CD4-positive, alpha-beta T cell (primary cell): ENCODE data around the gene CACNA2D3. TPM values are rescaled to one million over a fixed set of nuclear protein-coding genes. Genes with fewer than 3 reads are reported as not detected.

Experiments
- ATAC-seq: fragments of 200-7000 bp; cut with Tn5 transposase; one replicate; pipeline ENCODE4 v1.10.0; 2022; ENCODE audit warnings: mild to moderate bottlenecking; ENCODE audit not compliant: poor library complexity
- CTCF ChIA-PET: fragments of 350-600 bp; sonication (Branson Sonifier 250); formaldehyde crosslinking; loops from one replicate; lab custom pipeline; 2021; ENCODE audit warnings: antibody characterized with exemption, inconsistent platforms; lab: Charles Lee
- POLR2A ChIA-PET: fragments of 350-600 bp; sonication (Branson Sonifier 250); formaldehyde crosslinking; loops from one replicate; lab custom pipeline; 2021; ENCODE audit warnings: antibody characterized with exemption, inconsistent platforms; lab: Charles Lee
- DNase-seq, 14 experiments: peaks; one replicate each; pipeline ENCODE4 v3.0.0-alpha.2; 2013 to 2020; ENCODE audit warnings: mixed read lengths in 2 of 14
- H3K27ac ChIP-seq, 2 donors: one replicate each; pipeline versions ENCODE4 v1.5.1 to v1.7.0; 2013; ENCODE audit warnings: low read length in 2 of 2, low read depth in 1 of 2, mild to moderate bottlenecking in 1 of 2
- H3K27me3 ChIP-seq, 2 experiments: 1 replicate in 1 of 2; 2 replicates in 1 of 2; pipeline versions ENCODE4 v1.6.1 to v1.7.0; 2013; ENCODE audit warnings: low read length in 2 of 2, control low read depth in 1 of 2, mild to moderate bottlenecking in 1 of 2, moderate library complexity in 1 of 2; ENCODE audit not compliant: insufficient read depth in 2 of 2, control insufficient read depth in 1 of 2
- H3K36me3 ChIP-seq: one replicate; pipeline ENCODE4 v1.6.1; 2013; ENCODE audit warnings: low read length, control low read depth; ENCODE audit not compliant: insufficient read depth
- H3K4me1 ChIP-seq: one replicate; pipeline ENCODE4 v1.6.1; 2013; ENCODE audit warnings: low read length, control low read depth; ENCODE audit not compliant: insufficient read depth
- H3K4me3 ChIP-seq: one replicate; pipeline ENCODE4 v1.5.1; 2013; ENCODE audit warnings: mild to moderate bottlenecking, low read length, moderate library complexity
- H3K9me3 ChIP-seq, 2 experiments: 1 replicate in 1 of 2; 2 replicates in 1 of 2; pipeline versions ENCODE4 v1.6.1 to v1.7.0; 2013; ENCODE audit warnings: low read length in 2 of 2, mild to moderate bottlenecking in 2 of 2, control low read depth in 1 of 2, moderate library complexity in 1 of 2; ENCODE audit not compliant: control insufficient read depth in 1 of 2, insufficient read depth in 1 of 2
- H3K27ac Mint-ChIP-seq: one replicate; pipeline ENCODE4 v1.8.0; 2020; ENCODE audit warnings: mixed read lengths
- H3K27me3 Mint-ChIP-seq: one replicate; pipeline ENCODE4 v1.8.0; 2021; ENCODE audit warnings: mixed read lengths
- H3K36me3 Mint-ChIP-seq: one replicate; pipeline ENCODE4 v1.8.0; 2021; ENCODE audit warnings: low read depth, mixed read lengths
- H3K4me1 Mint-ChIP-seq: one replicate; pipeline ENCODE4 v1.8.0; 2021; ENCODE audit warnings: low read depth, mixed read lengths
- H3K4me3 Mint-ChIP-seq: one replicate; pipeline ENCODE4 v1.8.0; 2020; ENCODE audit warnings: mild to moderate bottlenecking, mixed read lengths
- H3K9me3 Mint-ChIP-seq: one replicate; pipeline ENCODE4 v1.8.0; 2020; ENCODE audit warnings: mixed read lengths
- intact Hi-C, 2 experiments: fragments of 100-400 bp; cut with DNase I in 1 of 2; cut with micrococcal nuclease in 1 of 2; formaldehyde crosslinking; loops; one replicate each; pipeline versions ENCODE4 v1.15.1 to v1.9.0; 2023 to 2025; cut with DNase I, micrococcal nuclease
- total RNA-seq, 174 experiments: library from RNA in 2 of 174; stranded (reverse) in 2 of 174; gene quantifications; one replicate each; pipeline ENCODE4 v1.2.3 and lab custom pipeline; 2021 to 2026
- TF ChIP-seq, protein P1 (sequence below): fragments of 200-600 bp; IDR thresholded peaks from one replicate; pipeline ENCODE4 v1.8.0; 2022; ENCODE audit warnings: antibody characterized with exemption, mild to moderate bottlenecking

The CACNA2D3 gene
- total RNA-seq, 2 experiments from 2014 or later, result 0.08 TPM; not detected in 1

- ATAC-seq (no peak), DNase-seq (no peak)
- no peak overlapping the region for H3K4me3 ChIP-seq
- intact Hi-C loops, result no loop called here
- TF ChIP-seq, protein P1, sequence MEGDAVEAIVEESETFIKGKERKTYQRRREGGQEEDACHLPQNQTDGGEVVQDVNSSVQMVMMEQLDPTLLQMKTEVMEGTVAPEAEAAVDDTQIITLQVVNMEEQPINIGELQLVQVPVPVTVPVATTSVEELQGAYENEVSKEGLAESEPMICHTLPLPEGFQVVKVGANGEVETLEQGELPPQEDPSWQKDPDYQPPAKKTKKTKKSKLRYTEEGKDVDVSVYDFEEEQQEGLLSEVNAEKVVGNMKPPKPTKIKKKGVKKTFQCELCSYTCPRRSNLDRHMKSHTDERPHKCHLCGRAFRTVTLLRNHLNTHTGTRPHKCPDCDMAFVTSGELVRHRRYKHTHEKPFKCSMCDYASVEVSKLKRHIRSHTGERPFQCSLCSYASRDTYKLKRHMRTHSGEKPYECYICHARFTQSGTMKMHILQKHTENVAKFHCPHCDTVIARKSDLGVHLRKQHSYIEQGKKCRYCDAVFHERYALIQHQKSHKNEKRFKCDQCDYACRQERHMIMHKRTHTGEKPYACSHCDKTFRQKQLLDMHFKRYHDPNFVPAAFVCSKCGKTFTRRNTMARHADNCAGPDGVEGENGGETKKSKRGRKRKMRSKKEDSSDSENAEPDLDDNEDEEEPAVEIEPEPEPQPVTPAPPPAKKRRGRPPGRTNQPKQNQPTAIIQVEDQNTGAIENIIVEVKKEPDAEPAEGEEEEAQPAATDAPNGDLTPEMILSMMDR, result no peak
- no peaks in the 10 kb centered on the region for H3K27me3 Mint-ChIP-seq
- H3K27ac ChIP-seq, result no peak overlapping the region
- no peaks in the 10 kb centered on the region for H3K27me3 ChIP-seq
- no peak overlapping the region for H3K4me3 Mint-ChIP-seq
- POLR2A ChIA-PET, result no interaction called here
- H3K36me3 Mint-ChIP-seq, result no peaks in the 10 kb centered on the region
- no peaks in the 10 kb centered on the region for H3K9me3 Mint-ChIP-seq
- H3K27ac Mint-ChIP-seq, result no peak overlapping the region
- H3K36me3 ChIP-seq, result no peaks in the 10 kb centered on the region
- H3K9me3 ChIP-seq, result no peaks in the 10 kb centered on the region
- H3K4me1 ChIP-seq, result no peaks in the 10 kb centered on the region
- H3K4me1 Mint-ChIP-seq, result no peaks in the 10 kb centered on the region
- CTCF ChIA-PET, result no interaction called here
Measured at GRCh38 chr3:54900838-54901591, 778.7 kb downstream of the CACNA2D3 start.

DNA sequence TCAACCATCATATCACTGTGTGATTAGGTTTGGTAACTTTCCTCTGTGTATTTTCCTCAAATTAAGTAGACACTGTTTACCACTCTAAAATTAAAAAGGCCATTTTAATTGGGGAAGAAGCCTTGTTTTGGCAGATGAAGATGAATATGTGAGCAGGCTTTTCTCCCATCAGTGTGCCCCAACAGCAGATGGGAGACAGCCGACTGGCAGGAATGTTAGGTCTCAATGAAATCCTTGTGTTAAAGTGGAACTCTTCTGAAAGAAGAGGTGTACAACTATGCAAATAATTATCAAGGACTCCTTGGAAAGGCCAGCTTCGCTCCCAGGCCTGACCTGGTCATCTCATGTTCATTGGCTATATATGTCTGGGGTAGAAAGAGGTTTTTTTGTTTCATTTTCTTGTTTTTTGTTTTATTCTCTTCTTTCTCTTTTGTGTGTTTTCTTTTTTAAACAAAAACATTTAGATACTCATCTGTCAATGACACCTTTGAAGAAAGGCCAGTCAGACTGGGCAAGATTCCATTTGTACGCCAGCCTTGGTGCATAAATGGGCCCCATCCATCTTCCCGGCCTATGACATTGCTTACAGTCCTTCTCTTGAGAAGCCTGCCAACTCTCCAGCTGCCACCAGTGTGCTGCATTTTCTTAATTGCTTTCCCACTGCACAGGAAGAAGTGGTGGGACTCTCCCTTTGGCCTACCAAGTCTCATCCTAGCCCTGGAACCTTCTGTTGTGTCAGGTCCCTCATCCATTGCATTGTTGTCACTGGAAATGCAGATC is 779.7 kb downstream of the CACNA2D3 start:
- Mint-ChIP-seq H3K27ac (no peak overlapping the region), H3K4me1 (no peaks in the 10 kb centered on the region), H3K36me3 (no peaks in the 10 kb centered on the region), H3K27me3 (no peaks in the 10 kb centered on the region), H3K9me3 (no peaks in the 10 kb centered on the region), H3K4me3 (no peak overlapping the region)
- no peak overlapping the region for H3K4me3 ChIP-seq
- H3K27ac ChIP-seq, result no peak overlapping the region
- H3K4me1 ChIP-seq, result no peaks in the 10 kb centered on the region
- no peaks in the 10 kb centered on the region for H3K36me3 ChIP-seq
- ATAC-seq (no peak), DNase-seq (no peak)
- TF ChIP-seq, protein P1, result no peak
- H3K27me3 ChIP-seq, result no peaks in the 10 kb centered on the region
- H3K9me3 ChIP-seq, result no peaks in the 10 kb centered on the region
- ChIA-PET CTCF (no interaction called here), POLR2A (no interaction called here)
- intact Hi-C loops, result no loop called here

DNA sequence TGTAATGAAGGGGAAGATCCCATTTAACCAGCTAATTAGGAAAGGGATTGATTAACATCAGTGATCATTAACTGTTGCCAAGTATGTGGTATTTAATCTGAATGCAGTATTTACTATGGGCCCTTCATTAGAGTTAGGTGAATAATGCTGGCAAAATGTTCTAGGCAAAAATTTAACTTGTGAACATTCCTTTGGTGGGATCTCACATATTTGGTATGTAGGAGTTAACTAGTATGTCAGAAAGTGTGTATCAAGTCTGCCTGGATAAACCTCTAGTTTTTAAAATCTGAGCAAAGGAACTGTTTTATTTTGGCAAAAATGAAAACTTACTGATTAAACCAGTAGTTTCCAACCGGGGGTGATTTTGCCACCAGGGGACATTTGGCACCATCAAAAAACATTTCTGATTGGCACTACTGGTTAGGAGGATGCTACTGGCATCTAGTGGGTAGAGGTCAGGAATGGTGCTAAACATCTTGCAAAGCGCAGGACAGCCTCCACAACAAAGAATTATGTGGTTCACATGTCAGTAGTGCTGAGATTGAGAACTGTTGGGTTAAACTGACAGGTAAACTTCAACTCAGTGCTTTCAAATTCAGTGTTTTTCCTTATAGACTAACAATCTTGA is 783.0 kb downstream of the CACNA2D3 start:
- TF ChIP-seq, protein P1, result no peak
- ChIA-PET CTCF (no interaction called here), POLR2A (no interaction called here)
- Mint-ChIP-seq H3K4me1 (no peaks in the 10 kb centered on the region), H3K4me3 (no peak overlapping the region), H3K36me3 (no peaks in the 10 kb centered on the region), H3K27ac (no peak overlapping the region), H3K27me3 (no peaks in the 10 kb centered on the region), H3K9me3 (no peaks in the 10 kb centered on the region)
- Histone ChIP-seq H3K27ac (no peak overlapping the region), H3K9me3 (no peaks in the 10 kb centered on the region), H3K4me1 (no peaks in the 10 kb centered on the region), H3K4me3 (no peak overlapping the region), H3K27me3 (no peaks in the 10 kb centered on the region), H3K36me3 (no peaks in the 10 kb centered on the region)
- no peak for ATAC-seq
- DNase-seq, result no peak
- intact Hi-C loops, result no loop called here
